ENCODE data around the gene CASP1. TPM values are rescaled to one million over a fixed set of nuclear protein-coding genes. Genes with fewer than 3 reads are reported as not detected.
A peak's percentile ranks its signal among the peaks of the same experiment; 100 is the strongest.

The CASP1 gene
- polyA plus RNA-seq, 3 donors, result 210 to 460 (median 433) TPM

- Histone ChIP-seq H3K4me2 (replicated peaks; ENCODE audit: extremely low read depth, low read length, poor library complexity, severe bottlenecking) (no peak overlapping the region), H4K20me1 (ENCODE audit: insufficient read depth, low read length) (no peaks in the 10 kb centered on the region), H3K27me3 (ENCODE audit: control insufficient read depth in 2 of 2, insufficient read depth in 2 of 2, low read length in 2 of 2) (no peaks in the 10 kb centered on the region), H3K4me1 (ENCODE audit: control insufficient read depth in 1 of 2, insufficient read depth in 2 of 2, low read length in 2 of 2) (no peaks in the 10 kb centered on the region), H3K4me3 (replicated peaks in 1 of 3; ENCODE audit: low read depth in 2 of 3, low read length in 3 of 3) (no peak overlapping the region), H3K9me3 (replicated peaks in 1 of 2; ENCODE audit: control insufficient read depth in 1 of 2, insufficient read depth in 1 of 2, low read length in 2 of 2) (peaks cover 0 to 3% of the 10 kb centered on the region in 2 donors), H3K79me2 (ENCODE audit: insufficient read depth, low read length) (no peaks in the 10 kb centered on the region), H3K27ac (ENCODE audit: low read depth in 1 of 2, low read length in 2 of 2) (no peak overlapping the region), H3K9ac (ENCODE audit: insufficient read depth, low read length, poor library complexity, severe bottlenecking) (no peak overlapping the region), H2AFZ (ENCODE audit: insufficient read depth, low read depth, low read length, poor library complexity, severe bottlenecking) (no peak overlapping the region), H3K36me3 (replicated peaks in 1 of 2; ENCODE audit: control insufficient read depth in 1 of 2, insufficient read depth in 2 of 2, low read length in 2 of 2) (no peaks in the 10 kb centered on the region)
- Mint-ChIP-seq H3K9me3 (peaks cover 0 to 5% (median 2%) of the 10 kb centered on the region in 7 donors), H3K4me1 (peaks cover 2% of the 10 kb centered on the region), H3K36me3 (no peaks in the 10 kb centered on the region), H3K4me3 (no peak overlapping the region), H3K27me3 (ENCODE audit: low read depth in 3 of 3) (peaks cover 0 to 4% (median 3%) of the 10 kb centered on the region in 3 donors), H3K27ac (no peak overlapping the region)
- 100% methylated on average over 1 of the region's 3 CpGs for WGBS (ENCODE audit: insufficient coverage)
- no peak for TF ChIP-seq CTCF (IDR thresholded peaks at IDR 0.05)
- DNase-seq, result no peak
- intact Hi-C loops (cut with micrococcal nuclease), result no loop called here
These were observed 50.1 kb downstream of the CASP1 start for GRCh38 chr11:104984808-104985207.

- no peak overlapping the region for H3K27ac Mint-ChIP-seq
- no peak overlapping the region for H3K9ac ChIP-seq (ENCODE audit: insufficient read depth, low read length, poor library complexity, severe bottlenecking)
- no peaks in the 10 kb centered on the region for H3K36me3 Mint-ChIP-seq
- H3K27ac ChIP-seq (ENCODE audit: low read depth in 1 of 2, low read length in 2 of 2), result no peak overlapping the region
- no peaks in the 10 kb centered on the region for H3K4me1 ChIP-seq (ENCODE audit: control insufficient read depth in 1 of 2, insufficient read depth in 2 of 2, low read length in 2 of 2)
- DNase-seq, result no peak
- no peaks in the 10 kb centered on the region for H3K36me3 ChIP-seq (replicated peaks in 1 of 2; ENCODE audit: control insufficient read depth in 1 of 2, insufficient read depth in 2 of 2, low read length in 2 of 2)
- 100% methylated on average over 1 of the region's 1 CpG for WGBS (ENCODE audit: insufficient coverage)
- no peak overlapping the region for H3K4me3 Mint-ChIP-seq
- H3K27me3 Mint-ChIP-seq (ENCODE audit: low read depth in 3 of 3), result no peaks in the 10 kb centered on the region
- H3K9me3 Mint-ChIP-seq, result peaks cover 0 to 4% (median 3%) of the 10 kb centered on the region in 7 donors
- no peak for TF ChIP-seq CTCF (IDR thresholded peaks at IDR 0.05)
- H2AFZ ChIP-seq (ENCODE audit: insufficient read depth, low read depth, low read length, poor library complexity, severe bottlenecking), result peak overlapping the region; percentile 17
- H3K79me2 ChIP-seq (ENCODE audit: insufficient read depth, low read length), result no peaks in the 10 kb centered on the region
- H3K4me1 Mint-ChIP-seq, result peaks cover 2% of the 10 kb centered on the region
- H3K4me2 ChIP-seq (replicated peaks; ENCODE audit: extremely low read depth, low read length, poor library complexity, severe bottlenecking), result no peak overlapping the region
- no peaks in the 10 kb centered on the region for H3K27me3 ChIP-seq (ENCODE audit: control insufficient read depth in 2 of 2, insufficient read depth in 2 of 2, low read length in 2 of 2)
- no peak overlapping the region for H3K4me3 ChIP-seq (replicated peaks in 1 of 3; ENCODE audit: low read depth in 2 of 3, low read length in 3 of 3)
- intact Hi-C loops (cut with micrococcal nuclease), result no loop called here
- no peaks in the 10 kb centered on the region for H4K20me1 ChIP-seq (ENCODE audit: insufficient read depth, low read length)
- no peaks in the 10 kb centered on the region for H3K9me3 ChIP-seq (replicated peaks in 1 of 2; ENCODE audit: control insufficient read depth in 1 of 2, insufficient read depth in 1 of 2, low read length in 2 of 2)
These were observed 55.1 kb downstream of the CASP1 start for GRCh38 chr11:104979839-104980238.

Other genes with a start within 250 kb of the CASP1 start
- gene CASP12, start 136.7 kb downstream of the CASP1 start, polyA plus RNA-seq, result not detected
- gene CASP4, start 66.6 kb downstream of the CASP1 start, polyA plus RNA-seq, result 100 to 1,000 TPM; 148 to 213 (median 163) TPM
- 1 to 10 TPM; 2.3 to 6.4 (median 4.4) TPM for gene CASP5, start 12.0 kb downstream of the CASP1 start, polyA plus RNA-seq
- 100 to 1,000 TPM; 294 to 731 (median 671) TPM for gene CARD16, start 10.2 kb upstream of the CASP1 start, polyA plus RNA-seq
- not detected for gene CARD18, start 104.6 kb upstream of the CASP1 start, polyA plus RNA-seq